ENCODE measurements around the gene SUCLG2.

Gene SUCLG2

DNA sequence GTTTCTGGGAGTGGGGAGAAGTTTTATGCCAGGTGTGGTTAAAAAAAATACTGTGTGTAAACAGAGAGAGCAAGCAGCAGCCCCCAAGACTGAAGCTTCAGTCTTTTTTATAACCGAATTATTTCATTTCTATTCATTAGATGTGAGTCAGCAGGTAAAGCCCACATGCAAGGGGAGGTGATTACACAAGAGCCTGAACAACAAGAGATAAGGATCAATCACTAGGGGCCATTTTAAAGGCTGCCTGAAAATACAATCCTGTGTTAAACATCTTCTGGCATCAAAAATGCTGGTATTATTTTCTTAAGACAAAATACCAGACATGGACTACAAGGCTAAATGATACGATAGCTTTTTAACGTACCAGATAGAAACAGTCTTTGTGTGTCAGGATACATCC is 217.3 kb downstream of the SUCLG2 start:
- Histone ChIP-seq H2AK5ac (ENCODE audit: low read length) (no peak overlapping the region), H3K9ac (ENCODE audit: low read length) (no peak overlapping the region), H3K4ac (ENCODE audit: low read depth, low read length) (no peak overlapping the region), H3K27ac (ENCODE audit: low read depth, low read length) (no peak overlapping the region), H2BK5ac (ENCODE audit: low read length) (no peak overlapping the region), H4K5ac (ENCODE audit: low read length) (no peak overlapping the region), H3K27me3 (ENCODE audit: insufficient read depth, low read length, poor library complexity) (no peaks in the 10 kb centered on the region), H2BK120ac (ENCODE audit: low read depth, low read length) (no peak overlapping the region), H3K56ac (ENCODE audit: low read length) (no peak overlapping the region), H4K8ac (ENCODE audit: low read depth, low read length) (no peak overlapping the region), H3K79me1 (ENCODE audit: low read length) (no peaks in the 10 kb centered on the region), H3K23ac (ENCODE audit: low read length) (no peak overlapping the region), H3K4me1 (ENCODE audit: control insufficient read depth, low read depth, low read length) (no peaks in the 10 kb centered on the region), H3K4me2 (ENCODE audit: low read length) (no peak overlapping the region), H3K36me3 (ENCODE audit: control insufficient read depth, insufficient read depth, low read length) (no peaks in the 10 kb centered on the region), H2BK15ac (replicated peaks; ENCODE audit: low read depth) (no peak overlapping the region), H3K4me3 (ENCODE audit: low read length) (no peak overlapping the region), H3K18ac (ENCODE audit: low read length) (no peak overlapping the region), H3K79me2 (ENCODE audit: control insufficient read depth, insufficient read depth, low read length) (no peaks in the 10 kb centered on the region)
- no CpG with 5 or more reads among the region's 3 CpGs for WGBS (ENCODE audit: extremely low coverage, insufficient coverage, low lambda C conversion rate)
- peak; percentile 57 for DNase-seq

GRCh38 chr3:67433109-67433508 is 221.3 kb downstream of the SUCLG2 start:
- Histone ChIP-seq H3K23ac (ENCODE audit: low read length) (no peak overlapping the region), H4K5ac (ENCODE audit: low read length) (no peak overlapping the region), H3K56ac (ENCODE audit: low read length) (no peak overlapping the region), H3K4me2 (ENCODE audit: low read length) (no peak overlapping the region), H3K4me1 (ENCODE audit: control insufficient read depth, low read depth, low read length) (no peaks in the 10 kb centered on the region), H3K79me1 (ENCODE audit: low read length) (no peaks in the 10 kb centered on the region), H3K27me3 (ENCODE audit: insufficient read depth, low read length, poor library complexity) (no peaks in the 10 kb centered on the region), H3K27ac (ENCODE audit: low read depth, low read length) (no peak overlapping the region), H2BK120ac (ENCODE audit: low read depth, low read length) (no peak overlapping the region), H3K4ac (ENCODE audit: low read depth, low read length) (no peak overlapping the region), H2BK5ac (ENCODE audit: low read length) (no peak overlapping the region), H3K18ac (ENCODE audit: low read length) (no peak overlapping the region), H2AK5ac (ENCODE audit: low read length) (no peak overlapping the region), H3K4me3 (ENCODE audit: low read length) (no peak overlapping the region), H3K79me2 (ENCODE audit: control insufficient read depth, insufficient read depth, low read length) (no peaks in the 10 kb centered on the region), H4K8ac (ENCODE audit: low read depth, low read length) (no peak overlapping the region), H2BK15ac (replicated peaks; ENCODE audit: low read depth) (no peak overlapping the region), H3K9ac (ENCODE audit: low read length) (no peak overlapping the region), H3K36me3 (ENCODE audit: control insufficient read depth, insufficient read depth, low read length) (no peaks in the 10 kb centered on the region)
- no CpG with 5 or more reads among the region's 4 CpGs for WGBS (ENCODE audit: extremely low coverage, insufficient coverage, low lambda C conversion rate)
- no peak for DNase-seq

- DNase-seq: no peak
- H3K56ac ChIP-seq (ENCODE audit: low read length): no peak overlapping the region
- no peak overlapping the region for H3K23ac ChIP-seq (ENCODE audit: low read length)
- H2BK5ac ChIP-seq (ENCODE audit: low read length): no peak overlapping the region
- no CpG with 5 or more reads among the region's 1 CpG for WGBS (ENCODE audit: extremely low coverage, insufficient coverage, low lambda C conversion rate)
- H2BK15ac ChIP-seq (replicated peaks; ENCODE audit: low read depth): no peak overlapping the region
- H3K4me2 ChIP-seq (ENCODE audit: low read length): no peak overlapping the region
- H3K27me3 ChIP-seq (ENCODE audit: insufficient read depth, low read length, poor library complexity): no peaks in the 10 kb centered on the region
- H3K36me3 ChIP-seq (ENCODE audit: control insufficient read depth, insufficient read depth, low read length): no peaks in the 10 kb centered on the region
- no peak overlapping the region for H3K9ac ChIP-seq (ENCODE audit: low read length)
- H3K79me2 ChIP-seq (ENCODE audit: control insufficient read depth, insufficient read depth, low read length): no peaks in the 10 kb centered on the region
- no peak overlapping the region for H3K4me3 ChIP-seq (ENCODE audit: low read length)
- no peak overlapping the region for H2AK5ac ChIP-seq (ENCODE audit: low read length)
- H3K27ac ChIP-seq (ENCODE audit: low read depth, low read length): no peak overlapping the region
- no peak overlapping the region for H2BK120ac ChIP-seq (ENCODE audit: low read depth, low read length)
- no peak overlapping the region for H4K5ac ChIP-seq (ENCODE audit: low read length)
- H4K8ac ChIP-seq (ENCODE audit: low read depth, low read length): no peak overlapping the region
- no peaks in the 10 kb centered on the region for H3K4me1 ChIP-seq (ENCODE audit: control insufficient read depth, low read depth, low read length)
- H3K18ac ChIP-seq (ENCODE audit: low read length): no peak overlapping the region
- H3K79me1 ChIP-seq (ENCODE audit: low read length): no peaks in the 10 kb centered on the region
- H3K4ac ChIP-seq (ENCODE audit: low read depth, low read length): no peak overlapping the region
Observed at GRCh38 chr3:67431887-67432286, 222.5 kb downstream of the SUCLG2 start.

DNA sequence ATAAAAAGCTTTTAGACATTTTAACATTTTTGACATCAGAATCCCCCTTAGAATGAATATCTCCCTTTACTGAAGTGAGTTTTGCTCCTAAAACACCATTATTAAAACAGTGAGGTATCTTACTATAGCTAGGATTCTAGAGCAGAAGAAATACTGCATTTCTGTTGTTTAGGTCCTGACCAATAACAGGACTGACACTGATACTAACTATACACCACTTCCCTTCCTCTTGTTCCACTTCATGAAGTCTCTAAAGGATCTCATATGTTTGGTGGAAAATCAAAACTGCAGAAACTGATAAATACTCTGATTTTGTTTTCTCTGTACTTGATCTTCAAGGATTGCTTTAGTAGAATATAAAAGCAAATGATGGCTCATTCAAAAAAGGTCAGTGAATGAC is 230.7 kb downstream of the SUCLG2 start:
- H2BK15ac ChIP-seq (replicated peaks; ENCODE audit: low read depth): no peak overlapping the region
- H3K36me3 ChIP-seq (ENCODE audit: control insufficient read depth, insufficient read depth, low read length): no peaks in the 10 kb centered on the region
- no peak overlapping the region for H3K4ac ChIP-seq (ENCODE audit: low read depth, low read length)
- H3K4me1 ChIP-seq (ENCODE audit: control insufficient read depth, low read depth, low read length): no peaks in the 10 kb centered on the region
- H3K79me1 ChIP-seq (ENCODE audit: low read length): no peaks in the 10 kb centered on the region
- H3K27me3 ChIP-seq (ENCODE audit: insufficient read depth, low read length, poor library complexity): no peaks in the 10 kb centered on the region
- H2AK5ac ChIP-seq (ENCODE audit: low read length): no peak overlapping the region
- no peak overlapping the region for H3K4me3 ChIP-seq (ENCODE audit: low read length)
- H4K8ac ChIP-seq (ENCODE audit: low read depth, low read length): no peak overlapping the region
- no peak overlapping the region for H3K27ac ChIP-seq (ENCODE audit: low read depth, low read length)
- H4K5ac ChIP-seq (ENCODE audit: low read length): no peak overlapping the region
- H3K79me2 ChIP-seq (ENCODE audit: control insufficient read depth, insufficient read depth, low read length): no peaks in the 10 kb centered on the region
- no peak overlapping the region for H3K4me2 ChIP-seq (ENCODE audit: low read length)
- no peak overlapping the region for H3K56ac ChIP-seq (ENCODE audit: low read length)
- no peak overlapping the region for H3K18ac ChIP-seq (ENCODE audit: low read length)
- H3K9ac ChIP-seq (ENCODE audit: low read length): no peak overlapping the region
- no peak for DNase-seq
- H2BK5ac ChIP-seq (ENCODE audit: low read length): no peak overlapping the region
- no peak overlapping the region for H2BK120ac ChIP-seq (ENCODE audit: low read depth, low read length)
- H3K23ac ChIP-seq (ENCODE audit: low read length): no peak overlapping the region

DNA sequence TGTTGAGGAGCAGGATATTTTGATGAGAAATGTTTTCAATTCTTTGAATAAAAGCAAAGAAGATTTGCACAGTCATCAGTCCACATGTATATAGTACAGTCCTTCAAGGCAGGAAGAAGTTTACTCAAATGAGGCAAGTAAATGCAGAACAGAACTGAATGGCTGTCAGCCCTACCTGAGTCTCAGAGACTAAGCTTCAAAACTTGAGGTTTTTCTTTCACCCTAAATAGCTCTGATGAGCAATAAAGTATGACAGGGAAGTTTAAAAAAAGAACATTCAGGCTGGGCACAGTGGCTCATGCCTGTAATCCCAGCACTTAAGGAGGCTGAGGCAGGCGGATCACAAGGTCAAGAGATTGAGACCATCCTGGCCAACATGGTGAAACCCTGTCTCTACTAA is 232.5 kb downstream of the SUCLG2 start:
- Histone ChIP-seq H3K23ac (ENCODE audit: low read length) (no peak overlapping the region), H3K56ac (ENCODE audit: low read length) (no peak overlapping the region), H3K27ac (ENCODE audit: low read depth, low read length) (no peak overlapping the region), H3K36me3 (ENCODE audit: control insufficient read depth, insufficient read depth, low read length) (no peaks in the 10 kb centered on the region), H2AK5ac (ENCODE audit: low read length) (no peak overlapping the region), H2BK15ac (replicated peaks; ENCODE audit: low read depth) (no peak overlapping the region), H4K8ac (ENCODE audit: low read depth, low read length) (no peak overlapping the region), H3K4me2 (ENCODE audit: low read length) (no peak overlapping the region), H3K9ac (ENCODE audit: low read length) (no peak overlapping the region), H3K4me3 (ENCODE audit: low read length) (no peak overlapping the region), H3K4ac (ENCODE audit: low read depth, low read length) (no peak overlapping the region), H3K4me1 (ENCODE audit: control insufficient read depth, low read depth, low read length) (no peaks in the 10 kb centered on the region), H2BK120ac (ENCODE audit: low read depth, low read length) (no peak overlapping the region), H4K5ac (ENCODE audit: low read length) (no peak overlapping the region), H3K79me1 (ENCODE audit: low read length) (no peaks in the 10 kb centered on the region), H3K27me3 (ENCODE audit: insufficient read depth, low read length, poor library complexity) (no peaks in the 10 kb centered on the region), H3K18ac (ENCODE audit: low read length) (no peak overlapping the region), H3K79me2 (ENCODE audit: control insufficient read depth, insufficient read depth, low read length) (no peaks in the 10 kb centered on the region), H2BK5ac (ENCODE audit: low read length) (no peak overlapping the region)
- no peak for DNase-seq
- WGBS (ENCODE audit: extremely low coverage, insufficient coverage, low lambda C conversion rate): no CpG with 5 or more reads among the region's 1 CpG

- Histone ChIP-seq H2BK15ac (replicated peaks; ENCODE audit: low read depth) (no peak overlapping the region), H2BK5ac (ENCODE audit: low read length) (no peak overlapping the region), H3K56ac (ENCODE audit: low read length) (no peak overlapping the region), H3K27ac (ENCODE audit: low read depth, low read length) (no peak overlapping the region), H4K5ac (ENCODE audit: low read length) (no peak overlapping the region), H3K18ac (ENCODE audit: low read length) (no peak overlapping the region), H2AK5ac (ENCODE audit: low read length) (no peak overlapping the region), H3K79me1 (ENCODE audit: low read length) (no peaks in the 10 kb centered on the region), H3K4me2 (ENCODE audit: low read length) (no peak overlapping the region), H3K9ac (ENCODE audit: low read length) (no peak overlapping the region), H3K23ac (ENCODE audit: low read length) (no peak overlapping the region), H4K8ac (ENCODE audit: low read depth, low read length) (no peak overlapping the region), H3K27me3 (ENCODE audit: insufficient read depth, low read length, poor library complexity) (no peaks in the 10 kb centered on the region), H3K79me2 (ENCODE audit: control insufficient read depth, insufficient read depth, low read length) (no peaks in the 10 kb centered on the region), H3K36me3 (ENCODE audit: control insufficient read depth, insufficient read depth, low read length) (no peaks in the 10 kb centered on the region), H3K4me3 (ENCODE audit: low read length) (no peak overlapping the region), H3K4me1 (ENCODE audit: control insufficient read depth, low read depth, low read length) (no peaks in the 10 kb centered on the region), H2BK120ac (ENCODE audit: low read depth, low read length) (no peak overlapping the region), H3K4ac (ENCODE audit: low read depth, low read length) (no peak overlapping the region)
- no peak for DNase-seq
Observed at GRCh38 chr3:67419779-67420178, 234.6 kb downstream of the SUCLG2 start.
